OCI-LY7 (cell line): ENCODE measurements around the gene ZNF200. TPM values are rescaled to one million over a fixed set of nuclear protein-coding genes. Genes with fewer than 3 reads are reported as not detected.
A peak's percentile ranks its signal among the peaks of the same experiment; 100 is the strongest.

Experiments used
- BruUV-seq: library from RNA; stranded (reverse); fragments of 400-500 nt; replicated peaks from 2 replicates; lab custom pipeline; 2021; lab: Mats Ljungman, UMichigan
- CTCF ChIA-PET: fragments of 300-600 bp; sonication (Branson Sonifier 250); formaldehyde crosslinking; loops from one replicate; lab custom pipeline; 2022; ENCODE audit warnings: antibody characterized with exemption; ENCODE audit not compliant: unreplicated experiment; lab: Charles Lee
- POLR2A ChIA-PET: fragments of 300-600 bp; sonication (Branson Sonifier 250); formaldehyde crosslinking; loops from one replicate; lab custom pipeline; 2022; ENCODE audit warnings: antibody characterized with exemption; lab: Charles Lee
- DNase-seq: peaks from one replicate; pipeline ENCODE4 v3.0.0-alpha.2; 2015; ENCODE audit warnings: low spot score
- H2AFZ ChIP-seq: fragments of 200-600 bp; sonication (generic), shearing (Covaris generic); 2 replicates; pipeline ENCODE4 v1.6.1; 2014; ENCODE audit warnings: mild to moderate bottlenecking, antibody characterized with exemption, low read length, moderate library complexity
- H3K27ac ChIP-seq: fragments of 200-600 bp; sonication (generic); 2 replicates; pipeline ENCODE4 v1.5.1; 2014; ENCODE audit warnings: mixed run types, low read depth, mild to moderate bottlenecking, moderate library complexity, low read length, inconsistent platforms; ENCODE audit not compliant: poor library complexity, severe bottlenecking
- H3K36me3 ChIP-seq: fragments of 200-600 bp; sonication (generic); 2 replicates; pipeline ENCODE4 v1.6.1; 2014; ENCODE audit warnings: mild to moderate bottlenecking, antibody characterized with exemption, low read length, moderate library complexity, mixed read lengths; ENCODE audit not compliant: insufficient read depth
- H3K4me1 ChIP-seq: fragments of 200-600 bp; sonication (generic); 2 replicates; pipeline ENCODE4 v1.5.1; 2014; ENCODE audit warnings: mild to moderate bottlenecking, low read length; ENCODE audit not compliant: insufficient read depth, poor library complexity, severe bottlenecking
- H3K4me2 ChIP-seq: fragments of 200-600 bp; sonication (generic); 2 replicates; pipeline ENCODE4 v1.6.1; 2014; ENCODE audit warnings: mild to moderate bottlenecking, low read length
- H3K4me3 ChIP-seq: fragments of 200-600 bp; sonication (generic); 2 replicates; pipeline ENCODE4 v1.5.1; 2014; ENCODE audit warnings: mild to moderate bottlenecking, low read depth, low read length; ENCODE audit not compliant: poor library complexity, severe bottlenecking
- H3K79me2 ChIP-seq: fragments of 200-600 bp; sonication (generic); 2 replicates; pipeline ENCODE4 v1.6.1; 2016; ENCODE audit warnings: low read depth, mild to moderate bottlenecking, low read length, moderate library complexity, mixed read lengths; ENCODE audit not compliant: insufficient read depth
- H3K9me2 ChIP-seq: fragments of 200-600 bp; sonication (generic); 2 replicates; pipeline ENCODE4 v1.6.1; 2016; ENCODE audit warnings: mild to moderate bottlenecking, low read length, mixed read lengths; ENCODE audit not compliant: insufficient read depth
- H3K9me3 ChIP-seq: fragments of 200-600 bp; sonication (generic); 2 replicates; pipeline ENCODE4 v1.6.1; 2014; ENCODE audit warnings: mild to moderate bottlenecking, mixed run types, low read length, mixed read lengths
- H4K20me1 ChIP-seq: fragments of 200-600 bp; sonication (generic); 2 replicates; pipeline ENCODE4 v1.6.1; 2014; ENCODE audit warnings: mild to moderate bottlenecking, antibody characterized with exemption, low read length, moderate library complexity, mixed read lengths; ENCODE audit not compliant: insufficient read depth
- CTCF ChIP-seq: fragments of 200-600 bp; sonication (generic); conservative IDR thresholded peaks from 2 replicates; pipeline ENCODE4 v1.5.1; 2014; ENCODE audit warnings: mild to moderate bottlenecking, antibody characterized with exemption, low read length, moderate library complexity, mixed read lengths
- EZH2phosphoT487 ChIP-seq: fragments of 200-600 bp; sonication (generic); IDR thresholded peaks from 2 replicates; pipeline ENCODE4 v1.6.1; 2018; ENCODE audit warnings: low read depth, borderline replicate concordance, mild to moderate bottlenecking, mixed run types, antibody characterized with exemption, low read length, moderate library complexity, mixed read lengths
- intact Hi-C: fragments of 100-400 bp; cut with micrococcal nuclease; formaldehyde crosslinking; loops from one replicate; pipeline ENCODE4 v1.10.0; 2022; ENCODE audit not compliant: unreplicated experiment
- total RNA-seq, 2 experiments: library from RNA; depleted of rRNA in 1 of 2; stranded (reverse); fragments of >200 nt in 1 of 2; shearing (Covaris generic) in 1 of 2; gene quantifications; 2 replicates each; pipeline ENCODE4 v1.2.3, GENCODE V29; 2014 to 2022

The ZNF200 gene
- total RNA-seq, 2 experiments from 2014 or later: 13.9 to 19.8 TPM

GRCh38 chr16:3282730-3283542 is 48.0 kb upstream of the ZNF200 start, which contains the start of gene ZNF263:
TSS of gene ZNF263 (plus strand) at chr16:3283491. CDS start at chr16:3283819, 328 bp downstream.
- TF ChIP-seq EZH2phosphoT487 (no peak), CTCF (no peak)
- peak; percentile 97 for DNase-seq
- H3K4me1 ChIP-seq: peaks cover 29% of the 10 kb centered on the region
- ChIA-PET POLR2A (interaction anchor here (0.6 to 2.0 kb wide), 3 partner anchors 38 to 206 kb away, joined by 3 to 5 read pairs (median 3); partner anchors contain the start of gene ZNF174), CTCF (no interaction called here)
- intact Hi-C loops: loop anchor here (1.0 to 5.0 kb wide), 6 partner anchors 18 to 174 kb away; partner anchors contain the start of gene ZNF200
- 0 out of 2 replicates have a peak, but pooled peaks cover 8% of the 10 kb centered on the region for H4K20me1 ChIP-seq
- no peaks in the 10 kb centered on the region for H3K9me2 ChIP-seq
- peak within 1 kb of the TSS; percentile 99 for H3K4me3 ChIP-seq
- H3K79me2 ChIP-seq: peaks cover 45% of the 10 kb centered on the region
- H3K36me3 ChIP-seq: peaks cover 30% of the 10 kb centered on the region
- TSS peak; percentile 76 for BruUV-seq
- H2AFZ ChIP-seq: peak within 1 kb of the TSS; percentile 85
- peak within 1 kb of the TSS; percentile 98 for H3K4me2 ChIP-seq
- no peaks in the 10 kb centered on the region for H3K9me3 ChIP-seq
- H3K27ac ChIP-seq: peak within 1 kb of the TSS; percentile 86

- intact Hi-C loops: loop anchor here (1.0 to 5.0 kb wide), 4 partner anchors 17 to 175 kb away; no protein-coding TSS in a partner anchor
- H3K36me3 ChIP-seq: peaks cover 24% of the 10 kb centered on the region
Measured at GRCh38 chr16:3282103-3282729, 47.3 kb upstream of the ZNF200 start.

More at GRCh38 chr16:3282103-3282729, 47.3 kb upstream of the ZNF200 start:
- H3K9me2 ChIP-seq: no peaks in the 10 kb centered on the region
- peak overlapping the region; percentile 85 for H2AFZ ChIP-seq
- H3K9me3 ChIP-seq: no peaks in the 10 kb centered on the region
- H4K20me1 ChIP-seq: 0 out of 2 replicates have a peak, but pooled peaks cover 8% of the 10 kb centered on the region
- peak overlapping the region; percentile 98 for H3K4me2 ChIP-seq
- no TSS peak for BruUV-seq
- no peak for DNase-seq
- POLR2A ChIA-PET: interaction anchor here (0.6 to 2.0 kb wide), 3 partner anchors 38 to 206 kb away, joined by 3 to 5 read pairs (median 3); partner anchors contain the start of gene ZNF174
- CTCF ChIA-PET: no interaction called here
- H3K79me2 ChIP-seq: peaks cover 39% of the 10 kb centered on the region
- peaks cover 29% of the 10 kb centered on the region for H3K4me1 ChIP-seq
- 0 out of 2 replicates have a peak, but pooled peaks have one; percentile 21 for TF ChIP-seq CTCF
- no peak for TF ChIP-seq EZH2phosphoT487
- H3K4me3 ChIP-seq: peak overlapping the region; percentile 99
- peak overlapping the region; percentile 86 for H3K27ac ChIP-seq
